ENCODE measurements around the gene RPS8.
"Not testable (repeated sequence)": the region's sequence is repeated elsewhere in the genome, so short reads cannot be mapped to it uniquely, and the experiment has no call there.

RPS8 gene

GRCh38 chr1:44820328-44821239 lies 45.2 kb downstream of the RPS8 start:
- peak in 1 of 14 donors; percentile 58 for DNase-seq

- no peak for DNase-seq
Observed at GRCh38 chr1:44821240-44821715, 45.9 kb downstream of the RPS8 start.

- DNase-seq = no peak
Observed at GRCh38 chr1:44822131-44822701, 46.9 kb downstream of the RPS8 start.

GRCh38 chr1:44822981-44823451 lies 47.7 kb downstream of the RPS8 start:
- no peak for DNase-seq

GRCh38 chr1:44824392-44824791 lies 49.1 kb downstream of the RPS8 start:
- DNase-seq = not testable (repeated sequence)

- peak in 9 of 14 donors; percentile 16 to 65 (median 49) for DNase-seq
Observed at GRCh38 chr1:44826375-44827196, 51.2 kb downstream of the RPS8 start.

GRCh38 chr1:44827197-44828002 lies 52.1 kb downstream of the RPS8 start:
- DNase-seq = no peak

- no peak for DNase-seq
Observed at GRCh38 chr1:44828003-44828651, 52.8 kb downstream of the RPS8 start.
